ENCODE measurements around the gene MOGAT1.
"Not testable (repeated sequence)": the region's sequence is repeated elsewhere in the genome, so short reads cannot be mapped to it uniquely, and the experiment has no call there.

Gene MOGAT1

DNA sequence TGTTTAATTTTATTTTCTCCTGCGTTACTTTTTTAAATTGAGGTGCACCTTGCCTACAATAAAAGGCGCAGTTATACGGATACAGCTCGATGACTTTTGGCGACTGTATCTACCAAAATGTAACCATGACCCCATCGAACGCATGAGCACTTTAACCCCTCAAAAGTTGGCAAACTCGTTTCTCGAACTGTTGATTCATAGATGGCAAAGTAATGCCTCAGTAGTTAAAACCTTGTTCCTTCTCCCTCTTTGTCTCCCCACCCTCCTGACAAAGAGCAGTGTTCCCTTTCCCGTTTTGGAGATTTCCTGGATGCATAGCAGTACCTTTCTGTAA is 577 bp downstream of the MOGAT1 start:
- no peak for FAIRE-seq

DNA sequence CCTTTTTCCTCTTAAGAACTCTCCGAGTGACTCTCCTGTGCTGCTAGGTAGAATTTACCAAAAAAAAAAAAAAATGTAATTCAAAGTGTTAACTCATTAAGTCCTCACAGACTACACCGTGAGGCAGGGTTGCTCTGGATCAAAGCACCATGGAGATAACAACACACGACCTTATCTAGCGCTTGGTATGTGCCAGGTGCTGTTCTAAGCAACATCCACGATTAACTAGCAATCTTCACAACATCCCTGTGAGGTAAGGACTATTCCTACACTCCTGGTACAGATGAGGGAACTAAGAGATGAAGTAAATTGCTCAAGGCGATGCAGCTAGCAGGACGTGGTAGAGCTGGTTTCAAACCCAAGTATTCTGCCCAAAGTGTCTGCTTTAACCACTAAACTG is 1.8 kb downstream of the MOGAT1 start:
- no peak for FAIRE-seq

DNA sequence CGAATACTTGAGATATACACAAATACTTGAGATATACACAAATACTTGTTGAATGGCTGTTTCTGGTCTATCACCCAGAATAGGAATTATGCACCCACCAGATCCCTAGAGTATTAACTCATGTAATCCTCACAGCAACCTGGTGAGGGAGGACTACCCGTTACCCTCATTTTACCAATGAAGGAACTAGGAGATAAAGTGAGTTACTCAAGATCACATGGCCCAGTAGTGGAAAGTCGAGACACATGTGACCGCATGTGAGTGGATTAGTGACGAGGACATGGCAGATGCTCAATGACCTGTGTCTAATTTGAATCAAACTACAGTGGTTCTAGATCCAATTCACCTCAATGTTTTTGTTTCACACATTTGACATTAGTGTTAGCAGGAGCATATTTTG is 2.4 kb downstream of the MOGAT1 start:
- no peak for FAIRE-seq

DNA sequence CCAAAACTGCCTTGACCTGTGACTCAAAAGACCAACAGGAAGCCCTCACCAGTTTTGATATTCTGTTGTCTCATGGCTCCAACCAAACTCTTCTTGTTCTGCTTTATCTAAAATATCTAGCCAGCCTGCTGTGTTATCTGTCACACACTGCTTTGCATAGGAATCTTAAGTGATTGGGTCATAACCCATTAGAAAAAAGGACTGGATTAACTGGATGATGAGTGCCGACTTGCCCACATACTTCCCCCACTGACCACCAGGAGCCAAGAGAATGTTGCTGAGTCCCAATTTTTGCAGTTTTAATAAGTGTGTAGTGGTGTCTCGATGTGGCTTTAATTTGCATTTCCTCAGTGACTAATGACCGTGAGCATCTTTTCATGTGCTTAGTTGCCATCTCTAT is 6.5 kb downstream of the MOGAT1 start:
- FAIRE-seq: no peak

DNA sequence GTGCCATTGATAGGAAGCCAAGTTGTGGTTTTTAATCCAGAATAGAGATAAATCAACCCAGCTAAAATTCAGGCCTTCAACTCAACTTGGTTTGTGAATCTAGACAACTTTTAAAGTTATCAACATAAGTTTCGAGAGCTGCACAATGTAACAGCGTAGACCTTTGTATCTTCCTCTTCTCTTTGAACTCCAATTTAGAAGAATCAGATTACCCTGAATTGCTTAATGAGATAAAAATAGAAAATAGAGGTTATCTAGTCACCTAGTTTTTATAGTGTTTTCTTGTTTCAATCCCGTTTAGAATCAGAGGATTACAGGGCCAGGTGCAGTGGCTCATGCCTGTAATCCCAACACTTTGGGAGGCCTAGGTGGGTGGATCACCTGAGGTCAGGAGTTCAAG is 12.3 kb downstream of the MOGAT1 start:
- FAIRE-seq: no peak

DNA sequence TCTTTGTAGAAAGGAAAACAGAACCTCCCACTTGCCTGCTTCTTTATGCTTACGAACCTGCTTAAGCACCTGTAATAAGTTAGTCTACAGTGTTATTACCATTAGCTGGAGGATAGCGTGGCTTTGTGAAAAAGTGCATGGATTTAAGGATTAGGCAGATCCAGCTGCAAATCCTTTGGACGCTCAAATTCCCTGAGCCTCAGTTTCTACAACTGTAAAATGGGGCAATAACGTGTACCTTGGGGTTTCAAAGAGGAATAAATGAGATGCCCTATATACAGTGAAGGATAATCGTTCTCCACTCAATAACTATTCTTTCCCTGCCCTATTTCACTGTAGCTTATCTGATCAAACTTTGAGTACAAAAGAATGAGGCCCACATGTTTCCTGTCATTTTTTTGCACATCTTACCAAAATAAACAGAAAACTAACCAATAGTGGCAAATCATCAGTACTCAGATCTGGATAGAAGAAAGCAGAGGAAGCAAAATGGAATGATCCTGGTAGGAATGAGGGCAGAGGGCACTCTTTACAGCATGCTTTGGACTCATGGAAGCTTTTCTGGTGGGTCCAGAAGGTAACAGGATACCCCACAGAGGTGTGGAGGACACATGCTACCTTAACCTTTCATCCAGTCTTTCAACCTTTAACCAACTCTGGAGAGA is 14.8 kb downstream of the MOGAT1 start:
- FAIRE-seq: no peak

DNA sequence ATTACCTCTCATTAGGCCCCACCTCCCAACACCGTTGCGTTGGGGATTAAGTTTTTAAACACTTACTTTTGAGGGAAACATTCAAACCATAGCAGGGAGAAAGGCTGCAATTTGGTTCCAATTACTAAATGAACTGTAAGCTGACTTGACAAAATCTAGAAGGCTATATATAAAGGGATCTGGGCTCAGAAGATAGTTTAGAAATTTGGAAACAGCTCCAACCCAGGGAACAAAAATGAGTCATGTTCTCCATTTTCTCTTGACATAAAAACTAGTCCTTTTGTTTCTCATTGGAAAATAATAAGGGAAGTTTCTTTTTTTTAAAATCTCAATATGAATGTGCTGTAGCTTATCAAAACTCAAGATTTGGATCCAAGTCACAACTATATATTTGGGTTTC is 17.5 kb downstream of the MOGAT1 start:
- no peak for FAIRE-seq

DNA sequence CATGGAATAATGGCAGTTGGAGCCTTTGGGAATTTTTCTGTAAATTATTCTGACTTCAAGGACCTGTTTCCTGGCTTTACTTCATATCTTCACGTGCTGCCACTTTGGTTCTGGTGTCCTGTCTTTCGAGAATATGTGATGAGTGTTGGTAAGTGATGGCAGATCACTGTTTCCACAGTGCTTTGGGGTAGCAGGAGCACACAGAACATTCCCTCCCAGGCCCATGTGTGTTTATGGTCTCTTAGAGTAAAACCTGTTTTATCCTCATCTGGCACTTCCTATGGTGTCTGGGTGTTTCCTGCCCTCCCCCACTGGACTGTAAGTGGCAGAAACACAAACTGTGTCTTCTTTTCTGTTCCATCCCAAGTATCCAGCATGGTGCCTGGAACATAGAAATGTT is 17.9 kb downstream of the MOGAT1 start:
- no peak for FAIRE-seq

DNA sequence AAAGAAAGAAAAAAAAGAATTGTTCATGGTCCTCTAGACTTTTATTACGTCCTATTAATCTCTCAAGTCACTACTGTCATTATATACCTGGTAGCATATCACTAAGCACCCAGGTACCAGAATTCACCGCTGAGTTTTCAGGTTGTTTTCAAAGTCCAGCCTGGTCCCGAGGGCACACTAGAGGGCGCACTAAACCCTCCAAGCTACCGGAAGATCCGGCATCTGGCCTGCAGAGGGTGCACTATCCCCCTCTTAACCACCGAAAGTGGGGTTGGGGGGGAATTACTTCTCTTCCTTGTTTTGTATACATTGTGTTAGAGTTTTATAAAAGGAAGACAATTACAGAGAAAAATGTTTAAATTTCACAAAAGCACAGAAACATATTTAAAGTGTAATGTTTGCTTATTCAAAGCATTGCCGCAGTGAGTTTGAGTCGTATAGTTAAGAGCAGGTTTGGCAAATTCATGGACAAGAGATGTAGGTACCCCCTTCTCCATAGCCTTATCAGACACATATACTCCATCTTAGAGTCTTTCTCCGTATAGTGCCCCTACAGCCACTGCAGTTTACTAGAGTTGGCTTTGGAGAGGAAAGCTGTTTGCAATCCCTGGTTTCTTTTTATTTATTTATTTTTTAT is 19.2 kb downstream of the MOGAT1 start:
- FAIRE-seq: peak; percentile 37

DNA sequence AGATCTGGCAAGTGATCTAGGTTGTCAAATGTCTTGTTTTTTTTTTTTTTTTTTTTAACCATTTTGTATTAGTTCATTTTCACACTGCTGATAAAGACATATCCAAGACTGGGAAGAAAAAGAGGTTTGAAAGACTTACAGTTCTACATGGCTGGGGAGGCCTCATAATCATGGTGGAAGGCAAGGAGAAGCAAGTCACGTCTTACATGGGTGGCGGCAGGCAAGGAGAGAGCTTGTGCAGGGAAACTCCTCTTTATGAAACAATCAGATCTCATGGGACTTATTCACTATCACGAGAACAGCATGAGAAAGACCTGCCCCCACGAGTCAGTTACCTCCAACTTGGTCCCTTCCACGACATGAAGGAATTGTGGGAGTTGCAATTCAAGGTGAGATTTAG is 22.0 kb downstream of the MOGAT1 start:
- not testable (repeated sequence) for FAIRE-seq

DNA sequence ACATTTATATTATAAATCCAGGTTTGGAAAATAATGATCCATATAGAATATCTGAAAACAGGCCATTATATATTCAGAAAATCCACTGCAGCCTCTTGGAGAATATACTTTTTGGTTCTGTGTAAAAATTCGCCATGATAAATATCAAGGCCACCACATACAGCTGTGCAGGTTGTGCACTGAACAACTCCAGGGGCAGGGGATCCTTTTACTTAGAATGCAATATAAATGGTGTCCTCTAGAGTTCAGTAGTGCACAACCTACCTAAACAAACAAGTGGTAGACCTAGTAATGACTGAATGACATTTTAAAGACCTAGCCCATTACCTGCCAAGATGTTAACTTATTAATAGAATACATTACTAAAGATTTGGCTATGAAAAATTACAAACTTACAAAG is 22.4 kb downstream of the MOGAT1 start:
- FAIRE-seq: no peak

DNA sequence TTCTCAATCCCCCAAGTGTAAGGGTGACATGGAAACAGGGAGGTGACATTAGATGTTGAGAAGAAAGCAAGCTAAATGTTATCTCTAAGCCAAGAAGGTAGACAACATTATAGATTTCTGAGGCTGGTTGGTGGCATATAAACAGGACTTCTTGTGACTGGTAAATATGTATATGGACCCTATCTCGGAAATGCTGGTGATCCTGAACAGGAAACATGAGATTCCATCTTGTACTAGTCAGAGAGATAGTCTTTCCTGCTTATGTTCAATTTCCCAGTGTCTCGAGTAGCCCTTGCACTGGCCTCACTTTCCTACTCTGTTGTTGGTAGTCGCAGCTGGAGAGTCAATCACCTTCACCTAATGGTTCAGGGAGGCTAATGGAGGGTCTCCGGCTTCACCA is 26.8 kb downstream of the MOGAT1 start:
- no peak for FAIRE-seq

DNA sequence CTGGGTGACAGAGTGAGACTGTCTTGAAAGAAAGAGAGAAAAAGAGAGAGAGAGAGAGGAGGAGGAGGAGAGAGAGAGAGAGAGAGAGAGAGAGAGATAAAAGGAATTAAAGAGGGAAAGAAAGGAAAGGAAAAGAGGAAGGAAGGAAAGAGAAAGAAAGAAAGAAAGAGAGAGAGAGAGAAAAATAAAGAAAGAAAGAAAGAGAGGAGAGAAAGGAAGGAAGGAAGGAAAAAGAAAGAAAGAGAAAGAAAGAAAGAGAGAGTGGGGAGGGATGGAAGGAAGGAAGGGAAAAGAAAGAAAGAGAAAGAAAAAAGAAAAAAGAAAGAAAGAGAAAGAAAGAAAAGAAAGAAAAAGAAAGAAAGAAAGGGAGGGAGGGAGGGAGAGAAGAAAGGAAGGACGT is 29.8 kb downstream of the MOGAT1 start:
- FAIRE-seq: no peak

DNA sequence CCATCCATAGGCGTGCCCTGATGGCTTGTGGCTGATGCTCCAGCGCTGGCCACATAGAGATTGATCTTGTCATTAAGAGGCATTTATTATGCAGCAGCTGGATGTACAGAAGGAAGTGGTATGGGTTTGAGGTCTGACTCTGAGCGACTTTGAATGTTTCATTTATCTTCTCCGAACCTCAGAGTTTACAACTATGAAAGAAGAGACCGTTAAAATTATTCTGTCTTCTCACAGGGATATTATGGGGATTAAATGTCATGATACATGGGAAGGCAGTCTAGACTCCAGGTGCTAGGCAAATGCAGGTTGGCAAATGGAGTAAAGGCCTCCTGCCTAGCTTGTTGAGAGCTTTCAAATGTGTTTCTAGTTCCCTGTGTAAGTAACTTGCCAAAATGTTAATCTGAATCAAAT is 30.3 kb downstream of the MOGAT1 start:
- no peak for FAIRE-seq

DNA sequence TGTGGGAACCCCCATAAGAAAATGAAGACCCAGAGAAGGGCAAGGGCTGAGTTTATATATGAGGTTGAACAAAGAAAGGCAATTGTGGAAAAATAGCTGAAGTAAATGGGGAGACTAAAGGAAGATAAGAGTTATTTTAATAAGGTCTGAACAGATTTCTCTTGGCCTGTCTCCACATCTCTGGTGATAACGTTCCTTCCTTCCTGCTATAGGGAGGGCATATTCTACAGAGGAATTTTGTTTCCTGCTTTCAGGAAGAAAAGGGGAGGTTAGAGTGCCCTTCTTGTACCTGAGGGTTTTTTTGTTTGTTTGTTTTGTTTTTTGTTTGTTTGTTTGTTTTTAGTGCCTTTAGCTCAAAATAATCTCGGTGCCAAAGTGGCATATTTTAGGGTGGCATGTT is 31.6 kb downstream of the MOGAT1 start:
- FAIRE-seq: no peak

DNA sequence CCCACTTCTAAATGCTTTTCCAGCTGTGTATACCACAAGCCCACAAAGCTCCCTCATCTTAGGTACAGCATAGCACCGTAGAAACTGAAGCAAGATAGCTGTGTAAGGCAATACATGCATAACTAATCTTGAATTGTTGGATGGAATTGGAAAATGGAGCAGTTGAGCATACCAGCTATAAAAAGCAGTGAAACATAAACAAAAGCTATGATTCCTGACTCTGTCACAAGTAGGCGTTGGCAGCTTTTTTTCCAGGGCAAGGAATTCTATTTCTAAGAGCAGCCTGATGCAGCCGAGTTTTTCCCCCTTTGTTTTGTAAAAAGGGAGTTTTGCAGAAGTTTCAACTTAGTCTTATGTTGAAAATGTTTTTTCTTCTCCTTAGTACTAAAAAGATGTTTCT is 32.4 kb downstream of the MOGAT1 start:
- no peak for FAIRE-seq

DNA sequence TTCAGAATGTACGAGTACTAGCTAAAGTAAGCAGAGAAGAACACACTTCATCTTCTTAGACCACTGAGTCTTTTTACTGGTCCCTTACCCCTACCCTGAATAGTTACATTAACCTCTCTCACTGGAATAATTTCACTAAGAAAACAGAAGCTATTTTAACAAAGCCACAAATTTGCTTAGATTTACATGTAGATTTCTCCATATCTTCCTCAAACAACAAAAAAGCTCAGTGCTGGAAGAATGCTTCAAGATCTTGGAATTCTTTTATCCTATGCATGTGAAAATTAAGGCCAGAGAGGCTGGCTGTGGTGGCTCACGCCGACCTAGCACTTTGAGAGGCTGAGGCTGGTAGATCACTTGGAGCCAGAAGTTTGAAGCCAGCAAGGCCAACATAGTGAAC is 35.2 kb downstream of the MOGAT1 start:
- FAIRE-seq: no peak

DNA sequence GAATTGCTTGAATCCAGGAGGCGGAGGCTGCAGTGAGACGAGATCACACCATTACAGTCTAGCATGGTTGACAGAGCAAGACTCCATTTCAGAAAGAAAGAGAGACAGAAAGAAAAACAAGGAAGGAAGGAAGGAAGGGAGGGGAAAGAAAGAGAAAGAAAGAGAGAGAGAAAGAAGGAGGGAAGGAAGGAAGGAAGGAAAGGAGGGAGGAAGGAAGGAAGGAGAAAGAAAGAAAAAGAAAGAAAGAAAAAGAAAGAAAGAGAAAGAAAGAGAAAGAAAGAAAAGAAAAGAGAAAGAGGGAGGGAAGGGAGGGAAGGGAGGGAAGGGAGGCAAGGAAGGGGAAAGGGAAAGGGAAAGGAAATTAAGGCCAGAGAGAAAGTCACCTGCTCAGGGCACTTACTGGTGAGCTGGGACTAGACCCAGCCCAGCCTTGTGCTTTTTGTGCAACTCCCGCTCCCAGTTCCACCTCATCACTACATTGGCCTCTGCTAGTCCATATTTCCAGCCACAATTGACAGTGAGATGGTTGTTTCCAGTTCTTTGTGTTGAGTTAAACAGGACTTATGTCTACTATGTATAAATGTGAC is 35.7 kb downstream of the MOGAT1 start:
- no peak for FAIRE-seq

DNA sequence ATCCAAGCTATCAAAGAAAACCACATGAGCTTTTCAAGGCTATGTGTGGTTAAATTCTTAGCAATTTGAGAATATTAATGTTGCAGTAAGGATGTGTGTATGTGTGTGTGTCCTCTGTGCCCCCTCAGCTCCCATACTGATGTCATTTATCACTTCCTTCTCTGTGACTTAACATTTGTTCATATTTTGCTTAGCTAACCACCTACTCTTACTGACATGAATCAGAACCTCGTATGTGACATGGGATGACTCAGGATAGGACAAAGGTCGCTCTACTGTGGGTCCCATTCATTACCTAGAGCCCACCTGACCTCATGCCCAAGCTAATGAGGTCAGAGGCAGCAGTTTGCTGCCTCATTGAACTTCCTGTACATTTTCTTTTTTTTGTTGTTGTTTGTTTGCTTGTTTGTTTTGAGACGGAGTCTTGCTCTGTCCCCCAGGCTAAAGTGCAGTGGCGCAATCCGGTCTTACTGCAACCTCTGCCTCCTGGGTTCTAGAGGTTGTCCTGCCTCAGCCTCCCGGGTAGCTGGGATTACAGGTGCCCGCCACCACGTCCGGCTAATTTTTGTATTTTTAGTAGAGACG is 36.3 kb downstream of the MOGAT1 start:
- no peak for FAIRE-seq

DNA sequence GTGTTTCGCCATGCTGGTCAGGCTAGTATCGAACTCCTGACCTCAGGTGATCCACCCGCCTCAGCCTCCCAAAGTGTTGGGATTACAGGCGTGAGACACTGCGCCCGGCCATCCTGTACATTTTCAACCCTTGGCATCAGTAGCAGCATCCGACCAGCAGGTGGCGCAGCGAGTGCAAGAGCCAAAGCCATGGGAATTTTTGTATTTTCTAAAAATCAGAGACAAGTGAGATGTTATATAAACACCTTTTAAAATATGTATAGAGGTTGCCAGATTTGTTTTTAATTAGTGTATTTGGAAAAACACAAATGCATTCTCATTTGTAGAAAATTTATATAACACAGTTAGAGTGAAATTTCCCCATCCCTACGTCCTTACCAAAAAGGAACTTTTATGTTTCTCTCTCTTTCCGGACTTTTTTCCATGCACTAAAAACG is 36.8 kb downstream of the MOGAT1 start:
- peak; percentile 89 for FAIRE-seq

DNA sequence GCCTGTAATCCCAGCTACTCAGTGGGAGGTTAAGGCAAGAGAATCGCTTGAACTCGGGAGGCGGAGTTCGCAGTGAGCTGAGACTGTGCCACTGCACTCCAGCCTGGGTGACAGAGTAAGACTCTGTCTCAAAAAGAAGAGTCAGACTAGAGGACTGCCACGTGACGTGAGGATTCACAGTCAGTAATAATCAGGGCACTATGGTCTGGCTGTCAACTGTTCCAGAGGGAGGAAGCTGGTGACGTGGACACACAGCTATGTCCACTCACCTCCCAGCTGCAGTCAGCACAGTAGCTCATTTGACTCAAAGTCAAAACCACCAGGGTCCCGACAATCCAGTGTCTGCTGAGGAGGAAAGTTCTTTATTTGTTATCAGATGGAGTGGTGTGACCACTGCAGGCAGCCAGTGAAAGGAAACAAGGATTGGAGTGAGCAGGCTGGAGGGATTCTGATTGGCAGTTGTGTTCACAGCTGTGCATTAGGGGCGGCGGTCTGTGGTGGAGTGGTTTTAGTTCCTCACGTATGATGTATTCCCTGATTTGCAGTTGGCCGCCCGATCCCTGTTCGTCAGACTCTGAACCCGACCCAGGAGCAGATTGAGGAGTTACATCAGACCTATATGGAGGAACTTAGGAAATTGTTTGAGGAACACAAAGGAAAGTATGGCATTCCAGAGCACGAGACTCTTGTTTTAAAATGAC is 37.9 kb downstream of the MOGAT1 start:
- no peak for FAIRE-seq

DNA sequence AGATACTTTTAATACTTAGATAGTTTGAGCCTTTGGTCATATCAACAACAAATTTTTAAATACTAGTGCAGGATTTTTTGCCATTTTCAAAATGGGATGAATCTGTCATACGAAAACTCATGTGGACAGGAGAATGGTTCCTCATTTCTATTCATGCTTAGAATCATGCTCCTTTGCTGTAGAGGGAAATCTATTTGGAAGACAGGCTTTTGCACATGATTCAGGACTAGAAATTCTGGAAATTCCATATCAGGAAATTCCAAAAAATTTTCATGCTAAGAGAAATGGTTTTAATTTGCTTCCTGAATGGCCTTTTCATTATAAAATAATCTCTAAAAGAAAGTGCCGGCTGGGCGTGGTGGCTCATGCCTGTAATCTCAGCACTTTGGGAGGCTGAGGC is 39.3 kb downstream of the MOGAT1 start:
- no peak for FAIRE-seq

DNA sequence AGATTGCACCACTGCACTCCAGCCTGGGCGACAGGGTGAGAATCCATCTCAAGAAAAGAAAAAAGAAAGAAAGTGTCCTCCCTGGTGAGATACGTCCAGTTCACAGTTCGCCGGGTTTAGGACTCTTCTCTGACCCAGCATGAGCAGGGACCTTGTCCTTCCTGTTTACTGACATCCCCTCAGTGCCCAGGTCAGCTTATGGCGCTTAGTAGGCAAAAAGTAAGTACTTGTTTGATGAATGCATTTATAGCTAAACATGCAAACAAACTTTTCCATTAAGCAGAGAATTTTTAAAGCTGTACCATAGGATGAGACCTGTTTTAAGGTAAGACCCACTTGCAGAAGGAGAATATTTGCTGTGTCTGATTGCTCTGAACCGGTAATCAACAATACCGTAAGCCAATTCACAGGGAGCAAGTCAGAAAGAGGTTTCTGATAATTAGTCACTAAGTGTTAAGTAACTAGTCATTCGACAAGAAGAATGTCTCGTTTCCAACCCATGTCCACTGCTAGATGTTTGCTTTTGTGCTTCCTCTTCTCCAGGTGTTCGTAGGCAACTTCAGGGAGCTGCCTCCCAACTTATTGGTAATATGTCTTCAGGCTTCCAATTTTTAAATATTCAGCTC is 40.0 kb downstream of the MOGAT1 start:
- no peak for FAIRE-seq
